Trophoblast cell (in vitro differentiated cells and primary cell): Measurements from ENCODE around the gene FGFR2.

ENCODE experiments used
- DNase-seq, 2 donors: peaks; one replicate each; pipeline ENCODE4 v3.0.0-alpha.2; 2016
- H2AFZ ChIP-seq: 2 replicates; pipeline ENCODE4 v1.6.1; 2013; ENCODE audit warnings: low read length, moderate library complexity, mild to moderate bottlenecking; ENCODE audit not compliant: insufficient read depth, poor library complexity
- H2AK5ac ChIP-seq: 2 replicates; pipeline ENCODE4 v1.6.1; 2013; ENCODE audit warnings: mild to moderate bottlenecking, low read length
- H2BK120ac ChIP-seq: 2 replicates; pipeline ENCODE4 v1.6.1; 2013; ENCODE audit warnings: low read length, mild to moderate bottlenecking, moderate library complexity; ENCODE audit not compliant: insufficient read depth, poor library complexity
- H2BK12ac ChIP-seq: 2 replicates; pipeline ENCODE4 v1.6.1; 2013; ENCODE audit warnings: mild to moderate bottlenecking, low read length, moderate library complexity
- H2BK5ac ChIP-seq: 2 replicates; pipeline ENCODE4 v1.6.1; 2013; ENCODE audit warnings: low read length, low read depth, moderate library complexity, mild to moderate bottlenecking; ENCODE audit not compliant: poor library complexity
- H3K14ac ChIP-seq: 2 replicates; pipeline ENCODE4 v1.6.1; 2013; ENCODE audit warnings: mild to moderate bottlenecking, low read length
- H3K18ac ChIP-seq: 2 replicates; pipeline ENCODE4 v1.6.1; 2013; ENCODE audit warnings: mild to moderate bottlenecking, low read length
- H3K23ac ChIP-seq: 2 replicates; pipeline ENCODE4 v1.6.1; 2013; ENCODE audit warnings: low read length
- H3K27ac ChIP-seq: 2 replicates; pipeline ENCODE4 v1.5.1; 2013; ENCODE audit warnings: low read depth, mild to moderate bottlenecking, inconsistent platforms, low read length, moderate library complexity
- H3K27me3 ChIP-seq: 2 replicates; pipeline ENCODE4 v1.6.1; 2013; ENCODE audit warnings: inconsistent platforms, mild to moderate bottlenecking, low read length, moderate library complexity; ENCODE audit not compliant: insufficient read depth
- H3K36me3 ChIP-seq, 2 experiments: 1 replicate in 1 of 2; 2 replicates in 1 of 2; pipeline ENCODE4 v1.6.1; 2013; ENCODE audit warnings: low read length in 2 of 2, mild to moderate bottlenecking in 2 of 2, moderate library complexity in 1 of 2; ENCODE audit not compliant: insufficient read depth in 2 of 2, control insufficient read depth in 1 of 2
- H3K4ac ChIP-seq: 2 replicates; pipeline ENCODE4 v1.6.1; 2013; ENCODE audit warnings: low read depth, mild to moderate bottlenecking, low read length, moderate library complexity
- H3K4me1 ChIP-seq, 2 experiments: 1 replicate in 1 of 2; 2 replicates in 1 of 2; pipeline ENCODE4 v1.6.1; 2013; ENCODE audit warnings: low read length in 2 of 2, mild to moderate bottlenecking in 2 of 2, moderate library complexity in 1 of 2; ENCODE audit not compliant: insufficient read depth in 2 of 2, control insufficient read depth in 1 of 2
- H3K4me2 ChIP-seq: 2 replicates; pipeline ENCODE4 v1.6.1; 2013; ENCODE audit warnings: inconsistent platforms, mild to moderate bottlenecking, low read length, moderate library complexity
- H3K4me3 ChIP-seq: 2 replicates; pipeline ENCODE4 v1.5.1; 2013; ENCODE audit warnings: mild to moderate bottlenecking, low read depth, low read length, inconsistent platforms
- H3K79me1 ChIP-seq: one replicate; pipeline ENCODE4 v1.6.1; 2013; ENCODE audit warnings: low read length
- H3K79me2 ChIP-seq: 2 replicates; pipeline ENCODE4 v1.6.1; 2013; ENCODE audit warnings: low read length, mild to moderate bottlenecking; ENCODE audit not compliant: control insufficient read depth, insufficient read depth, poor library complexity
- H3K9ac ChIP-seq: 2 replicates; pipeline ENCODE4 v1.6.1; 2013; ENCODE audit warnings: mild to moderate bottlenecking, low read length
- H3K9me3 ChIP-seq: 2 replicates; pipeline ENCODE4 v1.6.1; 2013; ENCODE audit warnings: low read depth, mild to moderate bottlenecking, control low read depth, inconsistent platforms, low read length; ENCODE audit not compliant: insufficient read depth
- H4K12ac ChIP-seq: 2 replicates; pipeline ENCODE4 v1.6.1; 2013; ENCODE audit warnings: low read depth, mild to moderate bottlenecking, low read length, moderate library complexity
- H4K8ac ChIP-seq: 2 replicates; pipeline ENCODE4 v1.6.1; 2013; ENCODE audit warnings: low read depth, mild to moderate bottlenecking, low read length, moderate library complexity
- H4K91ac ChIP-seq: one replicate; pipeline ENCODE4 v1.6.1; 2013; ENCODE audit warnings: low read depth, mild to moderate bottlenecking, low read length, moderate library complexity
- WGBS: extraction: QIAGEN DNeasy Blood & Tissue Kit; methylation state at CpG from one replicate; pipeline ENCODE4 v1.1.7; 2013; ENCODE audit warnings: missing lambda C conversion rate; ENCODE audit not compliant: insufficient read length, insufficient coverage; ENCODE audit errors: extremely low coverage; 5-methylcytosine and 5-hydroxymethylcytosine counted together

FGFR2 gene

DNA sequence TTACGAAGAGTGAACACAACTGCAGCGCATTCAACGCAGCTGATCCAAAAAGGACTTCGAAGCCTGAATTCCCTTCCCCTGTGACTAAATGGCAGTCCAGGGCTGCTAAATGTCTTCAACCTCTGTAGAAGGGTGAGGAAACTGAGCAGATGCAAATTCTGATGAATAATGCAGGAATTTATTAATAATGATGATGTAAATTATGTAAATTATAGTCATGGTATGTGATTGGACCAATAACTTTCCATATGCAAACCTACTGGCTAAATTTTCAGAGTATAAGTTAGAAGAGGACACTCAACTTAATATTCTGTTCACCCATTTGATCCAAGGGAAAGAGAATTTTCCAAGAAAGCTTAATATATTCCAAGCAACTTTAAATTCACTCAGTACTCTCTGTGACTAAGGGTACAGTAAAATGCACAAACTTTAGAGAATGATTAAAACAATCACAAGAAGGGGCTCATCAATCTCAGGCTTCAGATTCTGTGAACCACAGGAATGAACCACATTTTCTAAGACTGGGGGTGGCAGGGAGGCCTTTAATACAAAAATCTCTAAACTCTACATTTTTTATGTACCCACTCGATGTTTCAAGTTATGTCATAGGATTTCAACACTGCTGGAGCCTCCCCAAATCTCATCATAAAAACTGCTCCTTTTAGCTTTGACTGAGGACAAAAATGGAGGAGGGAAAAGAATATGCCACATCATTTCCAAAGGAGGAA, 3.5 kb downstream of the FGFR2 start:
- H3K36me3 ChIP-seq, result peaks cover 10% of the 10 kb centered on the region in 2 experiments
- H3K79me2 ChIP-seq, result peaks cover 25% of the 10 kb centered on the region
- no peak overlapping the region for H2BK5ac ChIP-seq
- no peak overlapping the region for H3K9ac ChIP-seq
- no peak overlapping the region for H2AK5ac ChIP-seq
- peaks cover 18% of the 10 kb centered on the region for H3K79me1 ChIP-seq
- H3K4me1 ChIP-seq, result peaks cover 9 to 12% of the 10 kb centered on the region in 2 experiments
- WGBS, result no CpG with 5 or more reads among the region's 5 CpGs
- H3K23ac ChIP-seq, result no peak overlapping the region
- no peak overlapping the region for H3K18ac ChIP-seq
- H2BK12ac ChIP-seq, result no peak overlapping the region
- no peak overlapping the region for H2BK120ac ChIP-seq
- no peaks in the 10 kb centered on the region for H3K27me3 ChIP-seq
- H3K4me3 ChIP-seq, result no peak overlapping the region
- H3K4me2 ChIP-seq, result no peak overlapping the region
- H3K4ac ChIP-seq, result no peak overlapping the region
- no peak for DNase-seq
- H4K12ac ChIP-seq, result no peak overlapping the region
- H2AFZ ChIP-seq, result no peak overlapping the region
- H4K8ac ChIP-seq, result no peak overlapping the region
- no peak overlapping the region for H3K14ac ChIP-seq
- no peak overlapping the region for H4K91ac ChIP-seq
- H3K27ac ChIP-seq, result no peak overlapping the region
- no peaks in the 10 kb centered on the region for H3K9me3 ChIP-seq

GRCh38 chr10:121594076-121594475, 4.2 kb downstream of the FGFR2 start:
- WGBS, result no CpG with 5 or more reads among the region's 8 CpGs

DNA sequence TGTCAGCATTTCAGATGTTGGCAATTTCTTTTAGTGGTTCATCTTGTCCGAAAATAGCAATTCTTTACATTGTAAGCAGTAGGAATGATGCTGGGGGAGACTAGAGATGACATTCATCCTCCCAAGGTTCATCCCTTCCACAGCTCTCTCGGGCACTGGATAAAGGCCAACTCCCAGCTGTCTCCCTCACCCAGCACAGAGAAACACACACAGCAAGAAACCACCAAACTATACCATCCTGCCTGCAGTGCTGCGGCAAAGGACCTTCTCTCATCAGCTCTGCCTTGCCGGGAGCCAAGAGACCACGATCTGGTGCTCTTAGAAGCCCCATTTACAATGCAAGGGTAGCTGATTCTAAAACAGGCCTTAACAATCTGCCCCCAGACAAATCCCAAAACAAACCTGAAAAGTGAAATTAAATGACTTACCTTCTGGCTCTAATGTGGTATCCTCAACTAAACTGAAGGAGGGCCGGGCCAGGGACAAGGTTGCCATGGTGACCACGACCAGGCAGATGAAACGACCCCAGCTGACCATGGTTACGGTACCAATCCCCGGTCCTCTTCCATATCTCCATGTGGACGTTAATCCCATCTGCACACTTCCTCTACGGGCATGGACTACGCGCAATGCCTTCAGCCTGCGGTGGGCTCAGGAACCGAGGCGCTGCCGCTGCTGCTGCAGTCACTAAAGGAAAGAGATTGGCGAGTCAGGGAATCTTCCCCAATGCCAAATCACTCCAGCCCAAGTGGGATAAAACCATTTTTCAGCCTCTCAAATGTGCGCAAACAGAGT, 4.8 kb downstream of the FGFR2 start:
- Histone ChIP-seq H3K36me3 (peaks cover 10 to 12% of the 10 kb centered on the region in 2 experiments), H4K8ac (no peak overlapping the region), H3K18ac (no peak overlapping the region), H2BK120ac (no peak overlapping the region), H3K27me3 (no peaks in the 10 kb centered on the region), H3K27ac (no peak overlapping the region), H2BK5ac (no peak overlapping the region), H3K4me2 (no peak overlapping the region), H2AFZ (no peak overlapping the region), H3K79me2 (peaks cover 27% of the 10 kb centered on the region), H3K4me1 (peaks cover 9 to 12% of the 10 kb centered on the region in 2 experiments), H3K9ac (no peak overlapping the region), H3K4ac (peak overlapping the region; percentile 67), H3K79me1 (peaks cover 15% of the 10 kb centered on the region), H3K9me3 (no peaks in the 10 kb centered on the region), H3K14ac (no peak overlapping the region), H3K23ac (no peak overlapping the region), H2AK5ac (no peak overlapping the region), H2BK12ac (no peak overlapping the region), H3K4me3 (no peak overlapping the region), H4K91ac (no peak overlapping the region), H4K12ac (no peak overlapping the region)
- no peak for DNase-seq
- no CpG with 5 or more reads among the region's 20 CpGs for WGBS

More at GRCh38 chr10:121594076-121594475, 4.2 kb downstream of the FGFR2 start:
- Histone ChIP-seq H3K4me2 (no peak overlapping the region), H2BK5ac (no peak overlapping the region), H4K12ac (no peak overlapping the region), H2BK120ac (no peak overlapping the region), H3K14ac (no peak overlapping the region), H3K4me1 (peaks cover 9 to 12% of the 10 kb centered on the region in 2 experiments), H2BK12ac (no peak overlapping the region), H4K8ac (no peak overlapping the region), H3K4me3 (no peak overlapping the region), H3K79me2 (peaks cover 25% of the 10 kb centered on the region), H3K18ac (no peak overlapping the region), H3K9ac (no peak overlapping the region), H3K27me3 (no peaks in the 10 kb centered on the region), H3K23ac (no peak overlapping the region), H4K91ac (no peak overlapping the region), H3K9me3 (no peaks in the 10 kb centered on the region), H2AK5ac (no peak overlapping the region), H3K36me3 (peaks cover 10% of the 10 kb centered on the region in 2 experiments), H3K27ac (no peak overlapping the region), H3K79me1 (peaks cover 18% of the 10 kb centered on the region), H2AFZ (no peak overlapping the region), H3K4ac (peak overlapping the region; percentile 37)
- no peak for DNase-seq

GRCh38 chr10:121592155-121592890, 5.9 kb downstream of the FGFR2 start:
- Histone ChIP-seq H3K79me2 (peaks cover 21% of the 10 kb centered on the region), H3K4me2 (no peak overlapping the region), H2BK12ac (no peak overlapping the region), H3K9ac (no peak overlapping the region), H3K79me1 (peaks cover 8% of the 10 kb centered on the region), H3K14ac (no peak overlapping the region), H4K8ac (no peak overlapping the region), H3K36me3 (peaks cover 10 to 13% of the 10 kb centered on the region in 2 experiments), H3K27me3 (no peaks in the 10 kb centered on the region), H4K12ac (no peak overlapping the region), H3K9me3 (no peaks in the 10 kb centered on the region), H2AK5ac (no peak overlapping the region), H3K18ac (no peak overlapping the region), H3K23ac (no peak overlapping the region), H3K4me3 (no peak overlapping the region), H2BK120ac (no peak overlapping the region), H3K27ac (no peak overlapping the region), H2AFZ (no peak overlapping the region), H3K4me1 (peaks cover 9 to 12% of the 10 kb centered on the region in 2 experiments), H2BK5ac (no peak overlapping the region), H4K91ac (no peak overlapping the region), H3K4ac (peak overlapping the region; percentile 90)
- WGBS, result no CpG with 5 or more reads among the region's 18 CpGs
- no peak for DNase-seq
